CD4-positive, alpha-beta T cell treated with Interleukin-10 for 1 hour (primary cell): Measurements from ENCODE around the gene VPS11.

Source experiments
- DNase-seq: peaks from one replicate; pipeline ENCODE4 v3.0.0-alpha.2; 2020

Gene VPS11

DNA sequence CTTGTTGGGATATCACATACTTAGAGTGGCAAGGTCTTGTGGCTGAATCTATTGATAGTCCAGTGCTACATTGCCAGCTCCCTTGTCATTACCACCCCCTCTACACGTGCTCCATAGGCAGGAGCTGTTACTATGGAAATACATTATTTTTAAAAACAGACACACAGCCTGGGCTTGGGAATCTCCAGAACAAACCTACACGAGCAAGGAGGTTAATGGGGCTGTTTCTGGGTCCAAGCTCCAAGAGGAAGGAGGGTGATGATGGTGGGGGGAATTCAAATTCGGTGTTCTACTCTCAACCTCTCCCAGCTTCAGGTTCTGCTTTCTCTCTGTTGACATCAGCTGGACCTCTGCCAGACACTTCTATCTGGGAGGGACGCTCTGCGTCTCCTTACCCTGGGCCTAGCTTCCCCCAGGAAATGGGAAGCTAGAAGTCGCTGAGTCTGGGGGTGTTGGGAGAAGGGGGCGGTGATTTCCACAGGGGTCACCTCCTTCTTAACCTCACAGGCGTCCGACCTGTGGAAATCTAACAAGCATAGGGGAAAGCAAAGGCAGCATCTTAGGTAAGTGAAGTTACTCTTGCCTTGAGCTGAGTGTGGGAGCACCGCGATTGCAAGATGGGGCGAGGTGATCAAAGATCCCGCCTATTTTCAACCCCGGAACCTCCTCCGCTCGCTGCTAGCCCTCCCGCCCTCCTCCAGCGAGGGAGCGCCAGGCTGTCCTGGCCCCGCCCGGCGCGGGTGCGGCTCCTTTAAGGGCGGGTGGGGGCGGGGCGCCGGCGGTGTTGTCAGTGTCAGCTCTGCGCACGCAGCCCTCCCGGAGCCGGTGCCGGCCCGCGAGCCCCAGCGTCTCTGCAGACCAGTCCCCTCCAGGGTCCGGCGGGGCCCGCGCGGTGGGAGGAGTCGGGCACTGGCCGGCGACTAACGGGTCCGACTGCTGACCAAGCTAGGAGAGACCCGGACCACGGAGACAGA, 39.2 kb downstream of the VPS11 start, which contains the start of gene C2CD2L:
Gene C2CD2L (plus strand): TSS at position 781 of the 974 bp plus-strand sequence. CDS start 398 bp downstream, outside the sequence.
- peak; percentile 90 for DNase-seq

DNA sequence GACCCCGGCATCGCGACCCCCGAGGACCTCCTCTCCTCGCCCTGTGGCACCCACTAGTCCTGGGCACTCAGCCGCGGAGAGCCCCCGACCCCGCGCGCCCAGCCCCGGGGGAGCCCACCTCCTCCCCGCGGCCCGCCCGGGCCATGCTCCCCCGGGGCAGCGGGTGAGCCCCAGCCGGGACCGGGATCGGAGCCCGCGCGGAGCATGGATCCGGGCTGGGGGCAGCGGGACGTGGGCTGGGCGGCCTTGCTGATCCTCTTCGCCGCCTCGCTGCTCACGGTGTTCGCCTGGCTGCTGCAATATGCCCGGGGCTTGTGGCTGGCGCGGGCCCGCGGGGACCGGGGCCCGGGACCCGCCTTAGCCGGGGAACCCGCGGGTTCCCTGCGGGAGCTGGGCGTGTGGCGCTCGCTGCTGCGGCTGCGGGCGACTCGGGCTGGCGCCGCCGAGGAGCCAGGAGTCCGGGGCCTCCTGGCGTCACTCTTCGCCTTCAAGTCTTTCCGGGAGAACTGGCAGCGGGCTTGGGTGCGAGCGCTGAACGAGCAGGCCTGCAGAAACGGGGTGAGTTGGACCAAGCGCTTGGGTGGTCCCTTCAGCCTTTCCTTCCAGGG, 40.0 kb downstream of the VPS11 start:
- no peak for DNase-seq

DNA sequence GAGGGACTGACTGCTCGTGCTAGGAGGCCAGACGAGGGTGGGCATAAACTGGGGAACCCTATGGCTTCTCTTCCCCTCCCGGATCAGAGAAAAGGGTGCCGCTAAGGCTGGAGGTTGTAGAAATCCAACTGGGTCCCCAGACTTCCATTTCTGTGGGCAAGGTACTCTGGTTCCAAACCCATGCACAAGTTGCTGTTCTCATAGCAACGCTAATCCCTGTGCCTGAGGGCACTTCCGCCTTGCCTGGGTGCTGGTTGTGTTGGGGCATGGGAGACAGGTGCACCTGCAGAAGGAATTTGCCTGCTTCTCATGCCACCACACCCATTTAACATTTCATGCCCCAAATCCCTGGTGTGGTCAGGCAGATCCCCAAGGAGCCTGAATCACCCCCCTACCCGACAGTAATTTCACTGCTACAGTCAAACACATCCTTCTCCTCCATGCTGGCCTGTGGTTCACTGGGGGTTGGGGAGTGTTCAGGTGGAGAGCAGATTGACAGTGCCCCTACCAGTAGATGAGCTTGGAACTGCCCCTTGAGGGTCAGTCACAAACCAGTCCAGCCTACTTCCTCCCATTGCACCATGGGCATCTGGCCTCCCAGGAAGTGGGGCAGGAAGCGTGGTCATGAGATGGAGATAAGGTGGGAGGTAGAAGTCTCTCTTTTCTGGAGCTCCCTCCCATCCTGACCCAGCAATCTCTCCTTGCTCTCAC, 40.7 kb downstream of the VPS11 start:
- peak; percentile 38 for DNase-seq

DNA sequence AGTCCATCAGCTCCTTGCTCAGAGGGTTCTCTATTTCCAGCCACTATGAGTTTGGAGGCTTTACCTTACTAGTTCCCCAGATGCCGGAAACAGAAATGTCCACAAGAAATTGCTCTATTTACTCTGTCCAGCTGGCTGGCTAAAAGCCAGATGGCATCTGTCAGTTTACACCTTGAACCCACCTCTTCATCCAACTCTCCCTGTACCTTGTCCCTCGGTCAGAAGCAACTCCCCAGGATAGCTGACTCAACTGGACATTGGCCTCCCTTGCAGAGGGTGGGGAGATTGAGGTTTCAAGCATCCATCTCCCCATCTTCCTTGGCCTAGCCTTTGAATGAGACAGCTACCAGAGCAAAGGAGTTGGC, 41.2 kb downstream of the VPS11 start:
- no peak for DNase-seq

DNA sequence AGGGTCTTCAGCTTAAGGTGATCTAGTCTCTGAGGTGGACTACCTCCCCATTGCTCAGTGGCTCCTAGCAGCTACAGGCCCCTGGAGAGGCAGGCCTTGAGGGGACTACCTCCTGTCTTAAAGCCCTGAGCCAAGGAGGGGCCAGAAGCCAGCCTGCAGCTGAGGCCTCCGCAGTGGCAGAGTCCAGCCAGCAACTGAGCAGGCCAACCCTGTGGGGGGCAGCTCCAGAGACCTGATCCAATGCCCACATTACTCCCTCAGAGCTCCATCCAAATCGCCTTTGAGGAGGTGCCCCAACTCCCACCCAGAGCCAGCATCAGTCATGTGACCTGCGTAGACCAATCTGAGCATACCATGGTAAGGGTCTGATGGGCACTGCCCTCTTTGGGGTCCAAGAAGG, 42.2 kb downstream of the VPS11 start:
- no peak for DNase-seq

DNA sequence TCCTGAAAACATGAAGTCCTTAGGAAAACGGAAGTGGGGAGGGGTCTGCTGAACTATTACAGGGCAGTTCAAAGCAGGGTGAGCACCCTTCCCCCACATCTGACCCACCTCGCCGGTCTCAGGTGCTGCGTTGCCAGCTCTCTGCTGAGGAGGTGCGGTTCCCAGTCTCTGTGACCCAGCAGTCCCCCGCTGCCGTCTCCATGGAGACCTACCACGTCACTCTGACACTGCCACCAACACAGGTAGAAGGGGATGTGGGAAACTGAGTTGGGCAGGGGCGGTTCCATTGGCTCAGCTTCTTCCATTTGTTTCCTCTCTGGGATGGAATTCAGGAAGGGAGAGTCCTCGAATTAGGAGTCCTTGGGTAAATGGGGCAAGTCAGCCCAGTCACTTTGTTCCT, 42.8 kb downstream of the VPS11 start:
- DNase-seq: no peak

DNA sequence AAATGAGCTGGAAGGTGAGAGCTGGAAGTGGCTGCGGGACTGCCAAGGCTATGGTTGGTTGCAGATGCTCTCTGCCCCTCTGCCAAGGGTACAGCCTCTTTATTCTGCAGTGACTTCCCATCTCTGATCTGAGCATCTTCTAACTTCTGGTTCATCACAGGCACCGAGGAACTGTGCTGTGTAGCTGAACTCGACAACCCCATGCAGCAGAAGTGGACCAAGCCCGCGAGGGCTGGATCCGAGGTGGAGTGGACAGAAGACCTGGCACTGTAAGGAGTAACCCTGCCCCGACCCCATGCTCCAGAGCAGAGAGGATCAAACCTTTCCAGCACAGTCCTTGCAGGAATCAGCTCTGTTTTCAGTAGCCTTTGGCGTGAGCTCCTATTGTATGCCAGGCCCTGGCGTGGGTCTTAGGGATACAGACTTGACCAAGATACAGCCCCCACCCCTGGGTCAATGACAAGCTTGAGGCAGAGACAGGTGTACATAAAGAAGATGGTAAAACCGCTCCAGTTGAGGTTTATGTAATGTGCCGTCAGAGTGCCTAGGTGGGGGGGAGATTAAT, 43.8 kb downstream of the VPS11 start:
- no peak for DNase-seq

DNA sequence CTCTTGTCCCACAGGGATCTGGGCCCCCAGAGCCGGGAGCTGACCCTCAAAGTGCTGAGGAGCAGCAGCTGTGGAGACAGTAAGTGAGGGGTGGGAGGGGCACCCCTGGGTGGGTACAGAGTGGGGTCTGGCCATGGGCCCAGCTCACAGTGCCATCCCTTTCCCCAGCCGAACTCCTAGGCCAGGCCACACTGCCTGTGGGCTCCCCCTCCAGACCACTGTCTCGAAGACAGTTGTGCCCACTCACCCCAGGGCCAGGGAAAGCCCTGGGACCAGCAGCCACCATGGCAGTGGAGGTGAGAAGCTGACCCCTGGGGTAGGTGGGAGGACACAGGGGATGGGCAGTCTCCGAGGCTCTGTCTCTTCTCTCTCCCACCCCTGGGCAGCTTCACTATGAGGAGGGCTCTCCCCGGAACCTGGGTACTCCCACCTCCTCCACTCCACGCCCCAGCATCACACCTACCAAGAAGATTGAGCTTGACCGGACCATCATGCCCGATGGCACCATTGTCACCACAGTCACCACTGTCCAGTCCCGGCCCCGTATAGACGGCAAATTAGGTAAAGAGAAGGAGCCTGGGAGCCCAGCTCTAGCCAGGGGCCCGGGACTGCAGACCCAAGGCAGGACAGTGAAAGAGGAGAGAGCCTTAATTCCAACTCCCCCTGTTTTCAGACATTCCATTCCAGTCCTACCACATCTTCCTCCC, 44.8 kb downstream of the VPS11 start:
- no peak for DNase-seq

DNA sequence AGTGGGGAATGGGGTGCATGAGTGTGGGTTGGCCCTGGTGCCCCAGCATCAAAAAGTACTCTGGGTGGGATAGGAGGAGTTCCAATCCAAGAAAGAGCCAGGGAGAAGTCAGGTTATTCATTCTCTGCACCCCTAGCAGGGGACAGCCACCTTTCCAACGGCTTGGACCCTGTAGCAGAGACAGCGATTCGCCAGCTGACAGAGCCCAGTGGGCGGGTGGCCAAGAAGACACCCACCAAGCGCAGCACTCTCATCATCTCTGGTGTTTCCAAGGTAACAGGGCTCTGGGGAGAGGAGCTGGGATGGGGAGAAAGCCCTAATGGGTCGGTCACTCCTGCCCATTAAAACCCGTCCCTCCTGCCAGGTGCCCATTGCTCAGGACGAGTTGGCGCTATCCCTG, 46.1 kb downstream of the VPS11 start:
- no peak for DNase-seq

DNA sequence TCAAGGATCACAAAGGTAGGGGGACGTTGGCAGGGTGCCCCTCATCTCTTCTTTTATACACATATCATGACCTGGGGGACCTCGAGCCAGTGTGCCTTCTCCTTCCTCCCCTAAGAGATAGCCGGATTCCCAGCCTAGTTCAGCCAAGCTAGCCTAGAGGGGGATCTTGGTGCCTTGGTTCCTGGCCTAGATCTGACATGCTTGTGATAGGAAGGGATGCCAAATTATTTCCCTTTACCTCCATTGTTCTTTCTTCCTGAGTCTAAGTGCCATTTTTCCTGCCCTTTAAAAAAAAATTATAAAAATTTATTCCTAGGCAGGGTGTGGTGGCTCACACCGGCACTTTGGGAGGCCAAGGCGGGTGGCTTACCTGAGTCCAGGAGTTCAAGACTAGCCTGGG, 46.7 kb downstream of the VPS11 start:
- no peak for DNase-seq

DNA sequence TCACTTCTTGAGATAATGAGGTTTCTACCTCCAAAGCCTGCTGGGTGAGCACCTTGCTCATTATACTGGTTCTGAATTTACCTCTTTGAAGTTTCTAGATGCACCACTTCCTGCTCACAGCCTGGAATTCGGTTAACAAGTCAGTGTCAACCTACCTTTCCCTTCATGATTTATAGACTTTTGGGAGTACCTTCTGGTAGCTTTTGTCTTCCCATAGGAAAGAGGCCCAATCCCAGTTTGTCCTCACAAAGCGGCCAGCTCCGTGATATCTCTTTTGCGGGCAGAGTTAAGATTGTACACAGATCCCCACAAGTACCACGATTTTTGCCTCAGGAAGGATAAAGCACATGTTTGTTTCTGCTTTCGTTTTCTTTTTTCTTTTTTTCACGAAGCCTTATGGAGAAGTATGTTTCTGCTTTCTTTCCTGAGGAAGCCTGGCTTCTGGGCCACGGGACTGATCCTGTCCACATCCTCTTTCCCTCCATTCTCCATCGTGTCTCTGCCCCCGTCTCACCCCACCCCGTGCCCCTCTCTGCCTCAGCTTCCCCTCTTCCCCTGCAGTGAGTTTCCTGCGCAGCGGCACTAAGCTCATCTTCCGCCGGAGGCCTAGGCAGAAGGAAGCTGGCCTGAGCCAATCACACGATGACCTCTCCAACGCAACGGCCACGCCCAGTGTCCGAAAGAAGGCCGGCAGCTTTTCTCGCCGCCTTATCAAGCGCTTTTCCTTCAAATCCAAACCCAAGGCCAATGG, 48.0 kb downstream of the VPS11 start:
- DNase-seq: peak; percentile 47

DNA sequence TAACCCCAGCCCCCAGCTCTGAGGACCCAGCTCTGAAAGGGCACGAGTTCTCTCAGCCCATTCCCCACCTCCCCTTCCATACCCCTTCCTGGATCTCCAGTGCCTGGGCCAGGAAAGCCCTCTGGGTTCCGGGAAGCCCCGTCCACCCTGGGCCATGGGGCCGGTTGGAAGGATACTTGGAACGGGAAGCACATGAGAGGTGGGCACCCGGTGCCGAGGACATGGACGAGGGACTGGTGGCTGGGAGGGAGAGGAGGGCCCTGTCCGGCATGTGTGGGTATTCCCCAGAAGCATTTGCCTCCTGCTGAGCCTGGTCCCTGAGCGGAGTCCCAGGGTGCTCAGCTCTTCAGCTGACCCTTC, 48.6 kb downstream of the VPS11 start:
- no peak for DNase-seq

DNA sequence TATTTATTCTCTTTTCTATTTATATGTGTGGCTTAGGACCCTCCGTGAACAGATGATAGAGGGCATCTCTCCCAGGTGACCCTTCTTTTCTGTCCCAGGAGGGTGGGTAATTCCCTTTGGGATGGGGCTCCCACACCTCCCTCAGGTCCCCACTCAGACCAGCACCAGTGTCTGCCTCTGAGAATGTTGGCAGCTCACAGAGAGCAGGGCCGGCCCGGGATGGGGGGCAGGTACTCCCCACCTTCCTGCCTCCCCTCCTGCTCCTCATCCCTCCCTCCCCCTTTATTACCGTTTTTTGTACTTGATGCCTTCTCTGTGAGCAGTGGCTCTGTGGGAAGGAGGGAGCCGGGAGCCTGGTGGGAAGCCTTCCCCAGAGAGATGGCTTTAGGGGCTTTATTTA, 49.0 kb downstream of the VPS11 start:
- no peak for DNase-seq

DNA sequence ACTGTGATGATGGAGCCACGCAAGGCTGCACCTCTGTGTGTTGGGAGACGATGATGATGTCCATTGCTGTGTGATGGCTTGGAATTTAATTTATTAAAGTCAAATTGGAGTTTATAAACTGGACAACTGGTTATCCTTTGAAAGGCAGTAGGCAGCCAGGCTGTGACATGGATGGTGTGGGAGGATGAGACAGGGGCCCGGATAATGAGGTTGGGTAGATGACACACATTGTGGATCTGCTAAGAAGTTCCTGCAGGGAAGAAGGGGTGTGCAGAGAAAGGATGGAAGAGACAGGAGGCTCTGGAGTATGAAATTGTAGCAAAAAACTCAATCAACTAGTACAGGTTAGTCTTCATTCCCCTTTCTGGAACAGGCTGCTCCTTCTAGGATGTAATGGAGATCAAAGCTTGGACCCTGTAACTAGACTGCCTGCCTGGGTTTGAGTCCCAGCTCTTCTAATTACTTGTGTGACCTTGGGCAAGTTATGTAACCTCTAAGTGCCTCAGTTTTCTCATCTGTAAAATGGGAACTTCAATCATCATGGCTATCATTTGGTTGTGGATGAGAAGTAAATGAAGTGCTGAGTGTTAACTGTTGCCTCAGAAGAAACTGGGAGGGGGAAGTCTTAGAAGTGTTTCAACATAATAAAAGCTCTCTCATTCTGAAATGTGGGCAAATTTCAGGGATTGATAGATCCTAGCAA, 49.5 kb downstream of the VPS11 start:
- no peak for DNase-seq

DNA sequence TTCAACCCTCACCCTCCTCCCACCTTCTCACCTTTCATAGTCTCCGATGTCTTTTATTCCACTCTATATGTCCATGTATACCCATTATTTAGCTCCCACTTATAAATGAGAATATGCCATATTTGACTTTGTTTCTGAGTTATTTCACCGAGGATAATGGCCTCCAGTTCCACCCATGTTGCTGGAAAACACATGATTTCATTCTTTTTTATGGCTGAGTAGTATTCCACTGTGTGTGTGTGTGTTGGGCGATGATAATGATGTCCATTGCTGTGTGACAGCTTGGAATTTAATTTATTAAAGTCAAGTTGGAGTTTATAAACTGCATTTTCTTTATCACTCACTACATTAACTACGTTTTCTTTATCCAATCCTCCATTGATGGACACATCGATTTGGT, 50.6 kb downstream of the VPS11 start:
- no peak for DNase-seq

DNA sequence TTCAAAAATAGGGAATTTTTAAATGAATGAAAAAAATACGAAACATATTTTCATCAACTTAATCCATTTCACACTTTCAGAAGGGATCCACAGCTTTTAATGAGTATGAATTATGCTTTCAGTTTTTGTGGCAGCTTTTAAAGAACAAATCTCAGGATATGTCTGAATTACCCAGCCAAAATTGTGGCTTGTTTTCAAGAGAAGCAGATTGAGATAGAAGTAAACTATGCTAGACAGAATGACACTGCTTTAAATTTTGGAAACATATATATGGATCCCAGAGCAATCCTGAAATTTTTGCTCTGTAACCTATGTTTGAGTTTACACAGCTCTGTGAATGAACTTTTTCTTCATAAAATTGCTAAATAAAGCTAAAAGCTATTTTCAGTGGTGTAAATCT, 51.3 kb downstream of the VPS11 start:
- no peak for DNase-seq

DNA sequence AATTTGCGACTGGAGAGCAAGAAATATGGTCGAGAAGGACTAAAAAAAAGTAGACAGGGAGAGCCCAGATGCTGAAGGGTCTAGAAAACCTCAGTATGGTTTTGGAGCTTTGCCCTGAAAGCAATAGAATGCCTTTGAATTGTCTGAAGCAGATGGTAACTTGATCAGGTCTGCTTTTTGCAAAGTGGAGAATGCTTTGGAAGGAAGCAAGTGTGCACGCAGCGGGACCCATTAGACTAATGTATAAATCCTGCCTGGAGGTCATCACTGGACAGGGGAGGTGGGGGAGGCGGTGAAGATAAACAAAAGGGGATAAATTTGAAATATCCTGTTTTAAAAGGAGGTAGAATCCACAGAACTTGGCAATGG, 53.0 kb downstream of the VPS11 start:
- DNase-seq: no peak

DNA sequence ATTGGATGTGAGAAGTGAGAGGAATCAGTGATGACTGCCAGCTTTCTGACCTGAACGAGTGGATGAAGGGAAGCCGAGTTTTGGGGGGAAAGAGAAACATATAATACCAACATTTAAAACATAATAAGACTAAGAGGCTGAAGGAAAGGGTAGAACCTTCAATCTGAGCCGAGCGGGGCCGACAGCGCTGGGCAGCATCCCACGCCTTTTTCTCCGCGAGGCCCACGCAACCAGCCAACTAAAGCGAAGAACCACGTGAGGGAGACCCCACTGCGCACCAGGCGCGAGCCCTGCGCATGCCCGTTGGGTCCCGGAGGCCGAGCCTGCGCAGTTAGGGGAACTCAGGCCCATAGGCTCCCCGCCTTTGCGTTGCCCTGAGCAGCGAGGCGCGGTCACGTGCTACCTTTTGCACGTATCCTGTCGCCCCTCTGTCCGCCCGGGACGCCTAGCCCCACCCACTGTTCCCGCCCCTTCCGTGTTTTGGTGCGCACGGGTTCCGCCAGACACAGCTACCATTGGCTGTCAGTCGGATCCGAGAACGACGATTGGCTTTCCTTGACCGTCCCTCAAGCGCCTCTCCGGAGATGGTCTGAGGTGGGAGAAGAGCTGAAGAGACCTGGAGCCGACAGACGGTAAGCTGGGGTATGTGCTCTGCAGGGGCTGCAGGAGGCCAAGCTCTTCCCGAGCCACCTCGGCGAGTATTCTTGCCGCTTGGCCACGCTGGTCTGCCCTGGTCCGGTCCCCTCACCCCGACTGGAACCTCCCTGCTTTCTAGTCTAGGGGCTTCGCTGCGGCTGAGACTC, 53.6 kb downstream of the VPS11 start, which contains the start of gene HINFP:
Gene HINFP (plus strand): TSS at position 573 of the 803 bp plus-strand sequence. CDS start 5,365 bp downstream, outside the sequence.
- DNase-seq: peak; percentile 100

DNA sequence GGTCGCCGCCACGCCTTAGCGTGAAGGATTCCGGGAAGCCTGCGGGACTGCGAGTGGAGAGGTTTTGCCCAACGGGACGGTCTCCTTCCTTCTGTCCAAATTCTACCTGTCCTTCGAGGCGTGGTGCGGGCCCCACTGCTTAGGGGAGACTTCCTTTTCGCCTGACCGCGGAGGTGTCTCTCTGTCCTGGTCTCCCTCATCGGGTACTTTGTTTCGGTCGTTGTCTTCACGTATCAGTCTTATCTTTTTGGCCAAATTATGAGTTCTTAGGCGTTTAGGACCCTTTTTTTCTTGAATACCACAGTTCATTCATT, 54.1 kb downstream of the VPS11 start:
- no peak for DNase-seq

DNA sequence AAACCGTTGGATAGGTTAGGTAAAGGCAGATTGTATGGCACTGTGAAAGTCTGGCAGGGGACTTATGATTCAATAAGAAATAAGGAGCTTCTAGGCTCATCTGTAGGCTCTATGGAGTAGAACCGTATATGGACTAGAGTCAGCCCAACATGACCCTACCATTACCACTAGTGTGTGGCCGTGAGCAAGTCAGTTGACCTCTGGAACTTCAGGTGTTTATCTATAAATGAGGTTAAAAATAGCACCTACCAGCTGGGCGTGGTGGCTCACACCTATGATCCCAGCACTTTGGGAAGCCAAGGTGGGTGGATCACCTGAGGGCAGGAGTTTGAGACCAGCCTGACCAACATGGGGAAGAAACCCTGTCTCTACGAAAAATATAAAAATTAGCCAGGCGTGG, 58.2 kb downstream of the VPS11 start:
- no peak for DNase-seq
